Right atrium auricular region (tissue), 2 donors: Measurements from ENCODE around the gene RAET1G. TPM values are rescaled to one million over a fixed set of nuclear protein-coding genes. Genes with fewer than 3 reads are reported as not detected.

ENCODE experiments used
- DNase-seq: peaks from one replicate; pipeline ENCODE4 v3.0.0-alpha.2; 2019; ENCODE audit warnings: low spot score
- H3K27ac ChIP-seq, 2 donors: fragments of 200-600 bp; sonication (generic); 1 replicate in 1 of 2; 2 replicates in 1 of 2; pipeline ENCODE4 v1.5.1; 2016 to 2019
- H3K27me3 ChIP-seq, 2 donors: fragments of 200-600 bp; sonication (generic); one replicate each; pipeline versions ENCODE4 v1.5.1 to v1.6.0; 2017 to 2019
- H3K36me3 ChIP-seq: fragments of 200-600 bp; sonication (generic); one replicate; pipeline ENCODE4 v1.5.1; 2016
- H3K4me1 ChIP-seq, 2 donors: fragments of 200-600 bp; sonication (generic); one replicate each; pipeline versions ENCODE4 v1.5.1 to v1.6.0; 2017 to 2019
- H3K4me3 ChIP-seq, 2 donors: fragments of 200-600 bp; sonication (generic); 1 replicate in 1 of 2; 2 replicates in 1 of 2; pipeline ENCODE4 v1.5.1; 2017 to 2019; ENCODE audit warnings: mild to moderate bottlenecking in 1 of 2, moderate library complexity in 1 of 2
- H3K9me3 ChIP-seq, 2 donors: fragments of 200-600 bp; sonication (generic); one replicate each; pipeline ENCODE4 v1.5.1; 2019
- total RNA-seq, 2 donors: library from RNA; depleted of rRNA; stranded (reverse); fragments of >200 nt; gene quantifications; one replicate each; pipeline ENCODE4 v1.1.0, GENCODE V29; 2016
- TF ChIP-seq, protein P1 (sequence below), 2 donors: fragments of 200-600 bp; sonication (generic); IDR thresholded peaks; one replicate each; pipeline ENCODE4 v1.5.1; 2019; ENCODE audit warnings: antibody characterized with exemption in 2 of 2

The RAET1G gene
- total RNA-seq, 2 donors from 2014 or later: 1.5 to 1.6 TPM

DNA sequence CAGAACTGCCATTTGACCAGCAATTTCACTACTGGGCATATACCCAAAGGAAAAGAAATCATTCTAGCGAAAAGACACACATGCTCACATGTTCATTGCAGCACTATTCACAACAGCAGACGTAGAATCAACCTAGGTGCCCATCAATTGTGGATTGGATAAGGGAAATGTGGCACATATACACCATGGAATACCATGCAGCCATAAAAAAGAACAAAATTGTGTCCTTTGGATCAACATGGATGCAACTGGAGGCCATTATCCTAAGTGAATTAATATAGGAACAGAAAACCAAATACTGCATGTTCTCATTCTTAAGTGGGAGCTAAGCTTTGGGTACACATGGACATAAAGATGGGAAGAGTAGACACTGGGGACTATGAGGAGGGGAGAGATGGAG, 41.1 kb downstream of the RAET1G start:
- no peaks in the 10 kb centered on the region for H3K27me3 ChIP-seq
- no peak for DNase-seq
- H3K27ac ChIP-seq: no peak overlapping the region
- TF ChIP-seq, protein P1, sequence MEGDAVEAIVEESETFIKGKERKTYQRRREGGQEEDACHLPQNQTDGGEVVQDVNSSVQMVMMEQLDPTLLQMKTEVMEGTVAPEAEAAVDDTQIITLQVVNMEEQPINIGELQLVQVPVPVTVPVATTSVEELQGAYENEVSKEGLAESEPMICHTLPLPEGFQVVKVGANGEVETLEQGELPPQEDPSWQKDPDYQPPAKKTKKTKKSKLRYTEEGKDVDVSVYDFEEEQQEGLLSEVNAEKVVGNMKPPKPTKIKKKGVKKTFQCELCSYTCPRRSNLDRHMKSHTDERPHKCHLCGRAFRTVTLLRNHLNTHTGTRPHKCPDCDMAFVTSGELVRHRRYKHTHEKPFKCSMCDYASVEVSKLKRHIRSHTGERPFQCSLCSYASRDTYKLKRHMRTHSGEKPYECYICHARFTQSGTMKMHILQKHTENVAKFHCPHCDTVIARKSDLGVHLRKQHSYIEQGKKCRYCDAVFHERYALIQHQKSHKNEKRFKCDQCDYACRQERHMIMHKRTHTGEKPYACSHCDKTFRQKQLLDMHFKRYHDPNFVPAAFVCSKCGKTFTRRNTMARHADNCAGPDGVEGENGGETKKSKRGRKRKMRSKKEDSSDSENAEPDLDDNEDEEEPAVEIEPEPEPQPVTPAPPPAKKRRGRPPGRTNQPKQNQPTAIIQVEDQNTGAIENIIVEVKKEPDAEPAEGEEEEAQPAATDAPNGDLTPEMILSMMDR (IDR thresholded peaks at IDR 0.05): no peak
- H3K9me3 ChIP-seq: no peaks in the 10 kb centered on the region
- H3K4me3 ChIP-seq: no peak overlapping the region
- peaks cover 0 to 3% of the 10 kb centered on the region in 2 donors for H3K4me1 ChIP-seq
- no peaks in the 10 kb centered on the region for H3K36me3 ChIP-seq

DNA sequence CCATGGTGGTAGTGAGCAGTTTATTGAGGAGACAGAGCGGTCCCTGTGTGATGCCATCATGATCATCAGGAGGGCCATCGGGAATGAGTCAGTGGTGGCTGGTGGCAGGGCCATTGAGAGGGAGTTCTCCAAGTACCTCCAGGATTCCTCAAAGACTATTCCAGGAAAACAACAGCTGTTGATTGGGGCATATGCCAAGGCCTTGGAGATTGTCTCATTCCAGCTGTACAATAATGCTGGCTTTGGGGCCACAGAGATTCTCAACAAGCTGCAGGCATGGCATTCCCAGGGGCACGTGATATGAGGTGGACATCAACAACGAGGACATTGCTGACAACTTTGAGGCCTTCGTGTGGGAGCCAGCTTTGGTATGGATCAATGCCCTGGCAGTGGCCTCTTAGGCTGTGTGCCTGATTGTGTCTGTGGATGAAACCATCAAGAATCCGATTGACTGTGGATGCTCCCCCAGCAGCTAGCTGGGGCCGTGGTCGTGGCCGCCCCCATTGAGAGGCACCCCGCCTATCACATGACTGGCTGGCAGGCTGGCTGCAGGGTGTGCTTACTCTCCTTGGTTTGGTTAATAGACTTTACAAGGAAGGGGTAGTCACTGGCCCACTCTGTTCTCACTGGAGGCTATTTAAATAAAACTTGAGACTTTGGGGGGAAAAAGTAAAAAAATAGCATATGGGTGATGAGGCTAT, 41.7 kb downstream of the RAET1G start:
- H3K9me3 ChIP-seq: no peaks in the 10 kb centered on the region
- no peaks in the 10 kb centered on the region for H3K27me3 ChIP-seq
- TF ChIP-seq, protein P1 (IDR thresholded peaks at IDR 0.05): no peak
- H3K4me1 ChIP-seq: no peaks in the 10 kb centered on the region
- no peak overlapping the region for H3K27ac ChIP-seq
- no peak for DNase-seq
- no peaks in the 10 kb centered on the region for H3K36me3 ChIP-seq
- no peak overlapping the region for H3K4me3 ChIP-seq

DNA sequence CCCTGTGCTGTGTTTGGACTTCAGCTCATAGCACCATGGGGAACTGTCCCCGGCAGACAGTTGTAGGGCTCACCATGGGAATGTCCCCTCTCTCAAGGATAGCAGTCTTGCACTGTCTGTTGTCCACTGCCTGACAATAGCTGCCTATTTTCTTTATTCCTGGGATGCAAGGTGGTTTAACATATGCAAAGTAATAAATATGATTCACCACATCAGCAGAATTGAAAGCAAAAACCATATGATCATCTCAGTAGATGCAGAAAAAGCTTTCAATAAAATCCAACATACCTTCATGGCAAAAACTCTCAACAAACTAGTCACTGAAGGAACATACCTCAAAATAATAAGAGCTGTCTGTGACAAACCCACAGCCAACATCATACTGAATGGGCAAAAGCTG, 45.3 kb downstream of the RAET1G start:
- no peak overlapping the region for H3K27ac ChIP-seq
- H3K36me3 ChIP-seq: no peaks in the 10 kb centered on the region
- TF ChIP-seq, protein P1 (IDR thresholded peaks at IDR 0.05): no peak
- no peak for DNase-seq
- no peak overlapping the region for H3K4me3 ChIP-seq
- no peaks in the 10 kb centered on the region for H3K27me3 ChIP-seq
- H3K9me3 ChIP-seq: peaks cover 0 to 1% of the 10 kb centered on the region in 2 donors
- H3K4me1 ChIP-seq: no peaks in the 10 kb centered on the region

DNA sequence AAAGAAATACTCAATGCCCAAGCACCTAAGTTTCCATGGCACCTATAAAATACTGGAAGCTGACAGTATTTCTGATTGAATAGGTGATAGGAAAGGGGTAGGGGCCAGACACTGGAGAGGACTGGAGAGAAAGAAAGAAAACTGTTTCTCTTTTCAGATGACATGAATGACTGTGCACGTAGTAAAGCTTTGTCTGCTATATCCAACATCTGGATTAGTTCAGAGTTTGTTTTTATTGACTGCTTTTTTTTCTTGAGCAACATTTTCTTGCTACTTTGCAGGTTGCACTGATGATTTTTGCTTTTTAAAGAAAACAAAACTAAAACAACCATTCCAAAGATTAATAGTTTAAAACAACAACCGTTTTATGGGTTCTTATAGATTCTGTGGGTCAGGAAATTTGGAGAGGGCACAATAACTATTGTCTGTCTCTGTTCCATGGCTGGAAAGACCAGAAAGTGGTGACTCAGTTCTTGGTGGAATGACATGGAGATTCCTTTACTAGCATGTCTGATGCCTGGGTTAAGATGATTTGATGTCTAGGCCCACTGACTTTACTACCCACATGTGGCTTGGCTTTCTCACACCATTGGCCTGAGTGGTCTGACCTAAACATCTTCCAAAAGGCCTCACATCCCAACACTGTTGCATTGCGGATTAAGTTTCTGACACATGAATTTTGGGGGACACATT, 46.5 kb downstream of the RAET1G start:
- no peak overlapping the region for H3K27ac ChIP-seq
- H3K36me3 ChIP-seq: no peaks in the 10 kb centered on the region
- H3K4me1 ChIP-seq: no peaks in the 10 kb centered on the region
- H3K27me3 ChIP-seq: no peaks in the 10 kb centered on the region
- no peak overlapping the region for H3K4me3 ChIP-seq
- peaks cover 0 to 10% of the 10 kb centered on the region in 2 donors for H3K9me3 ChIP-seq
- TF ChIP-seq, protein P1 (IDR thresholded peaks at IDR 0.05): no peak
- DNase-seq: no peak

DNA sequence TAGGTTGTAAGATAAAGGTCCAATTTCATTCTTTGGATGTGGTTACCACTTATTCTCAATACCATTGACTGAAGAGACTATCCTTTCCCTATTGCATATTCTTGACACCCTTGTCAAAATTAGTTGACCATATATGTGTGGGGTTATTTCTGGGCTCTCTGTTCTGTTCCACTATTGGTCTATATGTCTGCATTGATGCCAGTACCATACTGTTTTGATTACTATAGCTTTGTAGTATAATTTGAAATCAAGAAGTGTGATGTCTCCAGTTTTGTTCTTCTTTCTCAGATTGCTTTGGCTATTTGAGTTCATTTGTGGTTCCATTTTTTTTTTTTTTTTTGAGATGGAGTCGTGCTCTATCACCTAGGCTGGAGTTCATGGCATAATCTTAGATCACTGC, 50.7 kb downstream of the RAET1G start:
- Histone ChIP-seq H3K27me3 (no peaks in the 10 kb centered on the region), H3K36me3 (no peaks in the 10 kb centered on the region), H3K9me3 (peaks cover 0 to 10% of the 10 kb centered on the region in 2 donors), H3K4me1 (no peaks in the 10 kb centered on the region), H3K27ac (no peak overlapping the region), H3K4me3 (no peak overlapping the region)
- no peak for DNase-seq
- TF ChIP-seq, protein P1 (IDR thresholded peaks at IDR 0.05): no peak
